Measurements from ENCODE around the gene ASB3. TPM values are rescaled to one million over a fixed set of nuclear protein-coding genes. Genes with fewer than 3 reads are reported as not detected.
"Not testable (repeated sequence)": the region's sequence is repeated elsewhere in the genome, so short reads cannot be mapped to it uniquely, and the experiment has no call there.

The ASB3 gene
- polyA plus RNA-seq (2011; rRNA removed): 35.9 and 38.4 TPM in 2 replicates
- 9.0 and 10.5 TPM in 2 replicates for polyA plus RNA-seq (2012; cell fraction: cytosol; rRNA removed)
- 6.5 and 11.3 TPM in 2 replicates for polyA plus RNA-seq (2012; cell fraction: nucleus; rRNA removed)
- 12.4 to 14.1 TPM (median 13.5 TPM) in 3 replicates for polyA plus RNA-seq (2017; fragmentation: RNase III; extraction: RNeasy Plus Mini Kit Qiagen cat#74134 plus additional on column Dnase treatment)
- 23.1 and 23.8 TPM in 2 replicates for polyA minus RNA-seq (2011; rRNA and poly(A)+ RNA removed)

GRCh38 chr2:53786705-53787613 lies at the start of gene ASB3, which contains the start of gene ERLEC1:
Gene ASB3 (minus strand): TSS chr2:53786953. CDS start chr2:53765572, 21,381 bp downstream.
Gene ERLEC1 (plus strand): TSS chr2:53787044. CDS start chr2:53787211, 167 bp downstream.
- Histone ChIP-seq H3K4me1 (peaks cover 17% of the 10 kb centered on the region), H3K9me3 (no peaks in the 10 kb centered on the region), H3K4me3 (peak within 1 kb of the TSS; percentile 80), H3K4me2 (peak within 1 kb of the TSS; percentile 90), H3K27ac (peak within 1 kb of the TSS; percentile 84 to 91)
- under 1% methylated on average over 56 of the region's 77 CpGs for WGBS (ENCODE audit: missing lambda C conversion rate)
- DNase-seq (ENCODE audit: low read depth in 1 of 2, low spot score in 1 of 2) (peak; percentile 75 to 92), FAIRE-seq (no peak), ATAC-seq (peak; percentile 95 to 96)
- POLR2A ChIA-PET: interaction anchor here (0.6 to 5.0 kb wide), 6 partner anchors 15 to 282 kb away, joined by 3 to 39 read pairs (median 5); partner anchors contain the start of genes CHAC2 and PSME4
- CTCF ChIA-PET: interaction anchor here (0.6 to 1.6 kb wide), 3 partner anchors 18 to 34 kb away, joined by 3 to 4 read pairs (median 3); no protein-coding TSS in a partner anchor
- TF ChIP-seq REST (IDR thresholded peaks at IDR 0.05) (no peak), POLR2A (IDR thresholded peaks at IDR 0.05; ENCODE audit: low read length) (peak; percentile 80), POLR2AphosphoS2 (conservative IDR thresholded peaks at IDR 0.05; ENCODE audit: low read length) (no peak), JUNB (IDR thresholded peaks at IDR 0.05) (no peak), MAX (IDR thresholded peaks at IDR 0.05) (peak; percentile 89), GATA3 (IDR thresholded peaks at IDR 0.05; ENCODE audit: borderline replicate concordance) (peak; percentile 35), MYC (IDR thresholded peaks at IDR 0.05; ENCODE audit: borderline replicate concordance, low read length) (0 out of 2 replicates have a peak, but pooled peaks have one; percentile 32), JUN (IDR thresholded peaks at IDR 0.05) (peak; percentile 89 to 97), PBX3 (IDR thresholded peaks at IDR 0.05) (peak; percentile 27; the same call in 1 of the 2 replicates), KDM1A (IDR thresholded peaks at IDR 0.05; ENCODE audit: low read depth) (no peak), HOXA7 (CRISPR knock-in tag; IDR thresholded peaks at IDR 0.05) (no peak), ELK1 (IDR thresholded peaks at IDR 0.05; ENCODE audit: low read depth, low read length) (no peak), PHF8 (IDR thresholded peaks at IDR 0.05; ENCODE audit: borderline replicate concordance, low read depth) (peak; percentile 70; the same call in 1 of the 2 replicates), MAFK (IDR thresholded peaks at IDR 0.05; ENCODE audit: partially characterized antibody) (no peak), HES2 (IDR thresholded peaks at IDR 0.05) (no peak), KDM5A (IDR thresholded peaks at IDR 0.05) (peak; percentile 46; the same call in 1 of the 2 replicates), FOXS1 (CRISPR knock-in tag; IDR thresholded peaks at IDR 0.05) (no peak), BCL3 (IDR thresholded peaks at IDR 0.05) (peak; percentile 90; the same call in 2 of the 3 replicates)

GRCh38 chr2:53829980-53830290 lies 43.2 kb upstream of the ASB3 start:
- DNase-seq (ENCODE audit: low read depth in 1 of 2, low spot score in 1 of 2); H3K27ac ChIP-seq; CTCF ChIA-PET; H3K4me1 ChIP-seq; POLR2A ChIA-PET; ATAC-seq; H3K4me3 ChIP-seq; H3K4me2 ChIP-seq; FAIRE-seq; H3K9me3 ChIP-seq: not testable (repeated sequence)
- WGBS (ENCODE audit: missing lambda C conversion rate): 67% methylated on average over 4 of the region's 4 CpGs
